ENCODE data around the gene WDR70.
"Not testable (repeated sequence)": the region's sequence is repeated elsewhere in the genome, so short reads cannot be mapped to it uniquely, and the experiment has no call there.

The WDR70 gene

DNA sequence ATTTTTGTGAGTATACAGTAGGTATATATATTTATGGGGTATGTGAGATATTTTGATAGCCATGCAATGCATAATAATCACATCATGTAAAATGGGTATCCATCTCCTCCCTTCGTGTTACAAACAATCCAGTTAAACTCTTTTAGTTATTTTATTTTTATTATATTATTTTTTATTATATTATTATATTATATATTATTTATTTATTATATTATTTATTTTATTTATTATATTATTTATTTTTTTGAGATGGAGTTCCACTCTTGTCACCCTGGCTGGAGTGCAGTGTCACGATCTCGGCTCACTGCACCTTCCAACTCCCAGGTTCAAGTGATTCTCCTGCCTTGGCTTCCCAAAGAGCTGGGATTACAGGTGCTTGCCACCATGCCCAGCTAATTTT is 138.6 kb downstream of the WDR70 start:
- DNase-seq (ENCODE audit: low read depth): no peak

DNA sequence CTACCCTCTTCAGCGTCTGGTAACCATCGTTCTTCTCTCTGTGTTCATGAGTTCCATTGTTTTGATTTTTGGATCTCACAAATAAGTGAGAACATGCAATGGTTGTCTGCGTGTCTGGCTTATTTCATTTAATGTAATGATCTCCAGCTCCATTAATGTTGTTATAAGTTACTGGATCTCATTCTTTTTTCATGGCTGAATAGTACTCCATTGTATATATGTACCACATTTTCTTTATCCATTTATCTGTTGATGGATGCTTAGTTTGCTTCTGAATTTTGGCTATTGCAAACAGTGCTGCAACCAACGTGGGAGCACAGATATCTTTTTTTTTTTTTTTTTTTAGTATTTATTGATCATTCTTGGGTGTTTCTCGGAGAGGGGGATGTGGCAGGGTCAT is 139.2 kb downstream of the WDR70 start:
- not testable (repeated sequence) for DNase-seq (ENCODE audit: low read depth)

DNA sequence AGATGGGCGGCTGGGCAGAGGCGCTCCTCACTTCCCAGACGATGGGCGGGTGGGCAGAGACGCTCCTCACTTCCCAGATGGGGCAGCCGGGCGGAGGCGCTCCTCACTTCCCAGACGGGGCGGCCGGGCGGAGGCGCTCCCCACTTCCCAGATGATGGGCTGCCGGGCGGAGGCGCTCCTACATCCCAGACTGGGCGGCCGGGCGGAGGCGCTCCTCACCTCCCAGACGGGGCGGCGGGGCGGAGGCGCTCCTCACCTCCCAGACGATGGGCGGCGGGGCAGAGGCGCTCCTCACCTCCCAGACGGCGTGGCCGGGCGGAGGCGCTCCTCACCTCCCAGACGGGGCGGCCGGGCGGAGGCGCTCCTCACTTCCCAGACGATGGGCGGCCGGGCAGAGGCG is 140.2 kb downstream of the WDR70 start:
- no peak for DNase-seq (ENCODE audit: low read depth)

DNA sequence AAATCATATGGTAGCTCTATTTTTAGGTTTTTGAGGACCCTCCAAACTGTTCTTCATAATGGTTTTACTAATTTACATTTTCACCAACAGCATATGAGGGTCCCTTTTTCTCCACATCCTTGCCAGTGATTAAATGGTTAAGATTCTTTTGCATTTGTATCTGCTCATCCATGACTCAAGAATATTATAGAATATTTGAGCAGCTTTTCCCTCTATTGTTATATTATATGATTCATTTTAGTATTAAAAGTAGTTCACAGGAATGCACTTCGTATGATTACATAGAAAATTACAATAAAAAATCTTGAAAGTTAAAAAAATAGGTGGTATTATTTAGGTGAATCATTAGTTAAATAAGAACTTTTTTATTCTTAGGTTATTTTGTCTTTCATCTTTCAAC is 140.7 kb downstream of the WDR70 start:
- DNase-seq (ENCODE audit: low read depth): no peak

- DNase-seq (ENCODE audit: low read depth): no peak
Observed at GRCh38 chr5:37520811-37521210, 141.7 kb downstream of the WDR70 start.

- DNase-seq (ENCODE audit: low read depth): no peak
Observed at GRCh38 chr5:37532976-37533740, 154.0 kb downstream of the WDR70 start.

- DNase-seq (ENCODE audit: low read depth): peak; percentile 37
Observed at GRCh38 chr5:37533851-37534250, 154.7 kb downstream of the WDR70 start.

DNA sequence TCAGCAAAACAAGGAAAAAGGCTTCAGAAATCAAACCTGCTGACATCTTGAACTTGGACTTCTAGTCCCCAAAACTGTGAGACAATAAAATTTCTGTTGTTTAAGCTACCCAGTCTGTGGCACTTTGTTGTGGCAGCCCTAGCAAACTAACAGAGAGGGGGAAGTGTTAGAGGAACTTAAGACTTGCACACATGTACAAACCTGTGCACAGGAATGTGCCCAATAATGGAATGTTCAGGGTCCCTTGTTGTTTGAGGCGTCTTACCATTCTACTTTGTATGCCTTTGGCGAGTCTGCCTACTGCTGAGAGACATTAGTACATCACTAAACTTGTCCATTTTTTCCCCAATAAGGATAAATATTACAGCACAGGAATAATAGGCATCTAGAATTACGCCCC is 160.3 kb downstream of the WDR70 start:
- DNase-seq (ENCODE audit: low read depth): no peak

DNA sequence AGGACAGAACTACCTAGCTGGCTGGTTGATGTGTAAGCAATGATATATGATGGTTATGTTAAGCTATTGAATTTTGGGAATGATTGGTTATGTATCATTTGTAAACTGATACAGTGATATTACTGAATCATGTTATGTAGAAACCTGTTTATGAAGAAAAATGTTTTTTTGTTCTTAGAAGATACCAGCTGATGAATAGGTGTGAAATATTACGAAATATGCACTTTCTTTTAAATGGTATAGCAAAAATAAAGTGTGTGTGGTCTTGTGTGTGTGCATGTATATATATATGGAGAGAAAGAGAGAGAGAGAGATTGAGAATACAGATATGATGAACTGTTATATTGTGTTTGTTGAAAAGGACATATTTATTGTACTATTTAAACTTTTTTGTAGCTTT is 164.1 kb downstream of the WDR70 start:
- DNase-seq (ENCODE audit: low read depth): no peak

DNA sequence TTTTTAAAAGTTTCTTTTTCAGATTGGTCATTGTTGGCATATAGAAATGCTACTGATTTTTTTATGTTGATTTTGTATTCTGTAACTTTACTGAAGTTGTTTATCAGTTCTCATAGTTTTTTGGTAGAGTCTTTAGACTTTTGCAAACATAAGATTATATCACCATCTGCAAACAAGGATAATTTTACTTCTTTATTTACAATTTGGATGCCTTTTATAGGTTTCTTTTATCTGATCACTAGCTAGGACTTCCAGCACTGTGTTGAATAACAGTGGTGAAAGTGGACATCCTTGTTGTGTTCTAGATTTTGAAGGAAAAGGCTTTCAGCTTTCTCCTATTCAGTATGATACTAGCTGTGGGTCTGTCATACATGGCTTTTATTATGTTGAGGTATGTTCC is 170.3 kb downstream of the WDR70 start:
- no peak for DNase-seq (ENCODE audit: low read depth)

- DNase-seq (ENCODE audit: low read depth): no peak
Observed at GRCh38 chr5:37552161-37552560, 173.0 kb downstream of the WDR70 start.

DNA sequence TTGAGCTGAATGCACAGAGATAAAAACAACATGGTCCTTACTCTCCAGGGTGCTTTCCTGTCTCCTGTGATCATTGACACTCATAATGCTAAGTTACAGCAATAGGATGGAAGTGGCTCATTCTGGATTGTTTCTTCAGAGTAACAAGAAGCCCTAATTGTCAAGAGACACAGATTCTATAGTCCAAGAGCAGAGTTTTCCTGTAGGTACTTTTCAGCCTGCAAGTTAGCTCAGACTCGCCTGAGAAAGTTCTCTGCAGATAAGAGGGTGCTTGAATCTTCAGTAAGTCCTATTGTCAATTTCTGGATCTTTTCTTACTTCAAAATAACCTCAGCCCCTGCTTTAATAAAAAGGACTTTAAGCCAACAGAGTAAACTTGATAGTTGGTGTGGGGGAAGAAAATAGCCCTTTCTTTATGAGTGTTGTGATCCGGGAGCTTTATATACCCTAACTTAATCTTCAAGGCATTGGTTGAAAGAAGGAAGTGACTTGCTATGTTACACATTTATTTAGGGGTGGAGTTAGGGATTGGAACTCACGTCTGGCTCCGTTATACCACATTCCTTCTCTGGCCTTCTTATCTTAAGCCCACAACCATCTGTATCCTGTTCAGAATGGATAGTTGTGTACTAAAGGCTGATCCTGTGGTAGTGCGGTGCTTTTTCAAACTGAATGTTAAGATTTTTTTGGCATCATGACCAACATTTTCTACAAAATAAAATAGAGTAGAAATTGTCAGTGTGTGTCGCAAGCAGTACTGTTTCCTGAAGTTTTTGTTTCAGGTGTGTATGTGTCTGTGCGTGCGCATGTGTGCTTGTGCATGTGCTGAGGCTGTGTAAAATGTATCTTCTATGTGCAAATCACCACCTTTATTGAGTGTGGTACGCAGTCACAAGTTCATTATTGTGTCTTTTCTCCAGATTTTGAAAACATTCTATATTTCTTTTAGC is 173.9 kb downstream of the WDR70 start:
- DNase-seq (ENCODE audit: low read depth): peak; percentile 71

DNA sequence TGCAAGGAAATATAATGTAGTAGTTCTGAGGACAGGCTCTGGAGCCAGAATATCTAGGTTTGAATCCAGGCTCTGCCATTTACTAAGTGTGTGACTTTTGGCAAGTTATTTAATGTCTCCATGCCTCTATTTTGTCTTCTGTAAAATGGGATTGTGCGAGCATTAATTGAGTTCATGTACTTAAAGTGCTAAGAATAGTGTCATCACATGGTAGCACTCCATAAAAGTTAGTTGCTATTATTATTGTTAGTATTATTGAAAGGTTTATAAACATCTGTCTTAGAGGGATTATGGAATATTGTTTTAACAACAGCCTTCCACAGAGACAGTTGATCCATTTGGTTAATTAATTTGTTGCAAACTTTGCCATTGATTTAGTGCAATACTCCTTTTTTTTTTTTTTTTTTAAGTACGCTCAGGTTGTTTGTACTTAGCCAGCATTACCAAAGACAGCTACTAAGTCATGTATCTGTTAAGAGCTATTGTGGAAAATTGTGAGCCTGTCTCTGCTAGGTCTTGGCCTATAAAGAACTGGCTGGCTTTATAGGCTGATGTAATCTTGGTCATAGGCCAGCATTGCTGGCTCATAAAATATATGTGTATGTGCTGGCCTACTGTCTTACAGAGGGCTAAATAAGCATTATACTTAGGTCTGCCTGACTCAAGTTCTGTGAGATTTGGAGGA is 174.7 kb downstream of the WDR70 start:
- peak; percentile 65 for DNase-seq (ENCODE audit: low read depth)

- DNase-seq (ENCODE audit: low read depth): no peak
Observed at GRCh38 chr5:37554405-37554739, 175.3 kb downstream of the WDR70 start.

- DNase-seq (ENCODE audit: low read depth): peak; percentile 15
Observed at GRCh38 chr5:37554938-37555337, 175.8 kb downstream of the WDR70 start.

DNA sequence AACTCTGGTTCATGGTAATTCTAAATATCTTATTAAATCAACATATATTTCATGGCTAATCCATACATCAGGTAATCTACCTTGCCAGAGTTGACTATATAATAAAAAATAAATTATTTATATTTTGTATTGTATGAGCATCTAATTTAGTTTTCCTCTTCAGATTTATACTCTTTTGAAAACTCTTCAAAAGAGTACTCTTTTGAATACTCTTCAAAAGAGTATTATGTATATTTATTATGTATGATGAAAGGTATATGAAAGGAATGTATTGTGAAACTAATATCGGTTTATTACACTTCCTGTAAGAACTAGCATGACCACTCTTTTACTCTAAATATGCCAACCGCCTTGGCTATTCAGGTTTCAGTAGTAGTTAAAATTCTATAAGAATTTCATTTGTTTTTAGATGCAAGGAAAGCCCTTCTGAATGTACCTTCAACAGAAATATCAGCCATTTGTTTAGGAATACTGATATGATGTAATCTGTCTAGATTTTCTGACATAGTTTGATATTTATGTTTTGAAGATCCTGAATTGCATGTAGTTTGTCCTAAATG is 178.7 kb downstream of the WDR70 start:
- DNase-seq (ENCODE audit: low read depth): no peak

- DNase-seq (ENCODE audit: low read depth): peak; percentile 47
Observed at GRCh38 chr5:37565062-37565670, 186.0 kb downstream of the WDR70 start.

DNA sequence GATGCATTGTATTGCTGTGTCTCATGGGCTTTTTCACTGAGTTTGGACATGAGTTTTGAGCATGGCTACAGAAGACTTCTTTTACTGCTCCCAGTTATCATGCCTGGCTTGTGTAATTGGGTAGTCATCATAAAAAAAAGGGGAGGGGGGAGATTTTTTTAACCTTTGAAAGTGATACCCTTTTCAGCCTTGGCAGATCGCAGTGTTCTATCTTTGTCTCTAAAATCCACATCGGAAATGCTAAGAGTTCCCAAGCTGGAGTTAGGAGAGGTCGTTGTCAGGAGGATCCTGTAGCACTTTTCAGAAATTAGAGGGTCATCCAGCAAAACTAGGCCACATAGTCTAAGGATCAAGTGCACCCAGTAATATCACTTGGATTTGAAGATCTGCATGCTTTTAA is 188.4 kb downstream of the WDR70 start:
- no peak for DNase-seq (ENCODE audit: low read depth)

DNA sequence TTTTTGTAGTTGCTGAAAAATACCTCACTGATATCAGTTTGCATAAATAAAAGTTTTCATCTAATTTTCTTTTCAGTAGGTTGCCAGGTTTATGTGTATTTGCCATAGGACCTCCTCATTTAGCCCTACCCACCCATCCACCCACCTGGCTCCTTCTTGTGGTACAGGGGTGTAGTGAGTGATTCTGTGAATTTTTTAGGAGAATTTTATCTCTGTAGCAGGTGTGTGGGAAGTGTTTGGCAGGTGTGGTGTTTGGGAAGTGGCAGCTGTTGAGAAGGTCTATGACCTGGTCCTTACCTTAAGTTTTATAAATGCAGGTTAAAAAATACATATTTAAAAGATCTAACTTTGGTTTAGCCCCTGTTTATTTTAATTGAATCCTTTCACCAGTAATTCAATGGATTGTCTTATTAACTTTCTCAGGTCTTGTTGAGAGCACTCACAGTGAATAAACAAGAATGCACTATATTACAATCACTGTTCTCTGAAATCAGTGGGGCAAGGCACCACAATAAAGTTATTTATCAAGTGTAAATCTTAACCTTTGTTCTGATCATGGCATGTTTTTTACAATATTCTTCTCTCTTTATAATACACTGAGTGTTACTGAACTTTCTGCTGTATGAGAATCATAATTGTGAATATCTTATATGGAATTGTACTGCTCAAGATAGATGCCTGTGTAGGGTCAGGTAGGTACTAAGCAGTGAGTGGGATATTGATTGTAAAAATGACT is 189.1 kb downstream of the WDR70 start:
- DNase-seq (ENCODE audit: low read depth): no peak

DNA sequence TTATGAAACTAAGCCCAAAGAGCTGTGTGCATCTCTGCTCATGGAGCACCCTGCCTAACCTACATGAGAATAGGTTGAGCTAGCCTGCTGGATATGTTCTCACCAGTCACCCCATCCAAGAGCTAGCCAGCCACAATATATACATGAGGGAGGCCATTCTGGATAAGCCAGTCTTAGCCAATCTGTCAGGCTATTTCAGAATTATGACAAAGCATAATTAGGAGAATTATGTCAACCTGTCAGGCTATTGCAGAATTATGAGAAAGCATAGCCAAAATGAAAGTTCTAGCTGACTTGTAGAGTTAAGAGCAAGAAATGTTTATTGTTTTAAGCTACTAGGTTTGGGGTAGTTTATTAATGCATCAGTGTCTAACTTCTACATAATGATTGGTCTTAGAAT is 189.8 kb downstream of the WDR70 start:
- DNase-seq (ENCODE audit: low read depth): no peak

DNA sequence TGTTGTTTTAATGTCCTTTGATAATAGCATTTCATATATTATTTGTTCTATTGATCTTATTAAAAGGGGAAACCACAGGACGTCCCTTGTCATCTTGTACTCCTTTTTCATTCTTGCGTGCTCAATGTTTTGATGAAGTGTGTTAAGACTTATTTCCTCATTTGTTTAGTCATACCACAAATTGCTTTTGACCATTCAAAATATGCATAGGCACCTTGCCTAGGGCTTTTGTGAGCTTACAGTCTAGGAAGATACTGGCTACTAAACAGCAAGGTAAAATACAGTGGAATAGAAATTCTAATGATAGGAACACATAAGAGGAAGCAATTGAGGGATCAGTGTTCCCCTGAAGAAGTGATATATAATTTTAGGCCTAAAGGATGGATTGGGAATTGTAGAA is 190.3 kb downstream of the WDR70 start:
- DNase-seq (ENCODE audit: low read depth): no peak
